H9 (cell line): ENCODE data around the gene LMF2. TPM values are rescaled to one million over a fixed set of nuclear protein-coding genes. Genes with fewer than 3 reads are reported as not detected.

ENCODE experiments used
- DNase-seq: peaks from one replicate; pipeline ENCODE4 v3.0.0-alpha.2; 2017
- H2AFZ ChIP-seq: one replicate; pipeline ENCODE4 v1.6.1; 2013; ENCODE audit warnings: mild to moderate bottlenecking, low read length, control low read depth, moderate library complexity
- H2AK5ac ChIP-seq: 2 replicates; pipeline ENCODE4 v1.6.1; 2013; ENCODE audit warnings: low read length, control low read depth, mixed read lengths; ENCODE audit not compliant: insufficient read length
- H2BK120ac ChIP-seq: one replicate; pipeline ENCODE4 v1.6.1; 2013; ENCODE audit warnings: low read depth, mild to moderate bottlenecking, low read length, control low read depth, inconsistent platforms; ENCODE audit not compliant: poor library complexity, severe bottlenecking
- H2BK12ac ChIP-seq: 2 replicates; pipeline ENCODE4 v1.6.1; 2013; ENCODE audit warnings: low read length, control low read depth, mixed read lengths, low read depth; ENCODE audit not compliant: insufficient read length
- H2BK15ac ChIP-seq: 2 replicates; pipeline ENCODE4 v1.6.1; 2013; ENCODE audit warnings: low read depth, low read length, control low read depth
- H2BK20ac ChIP-seq: one replicate; pipeline ENCODE4 v1.6.1; 2013; ENCODE audit warnings: low read depth, mild to moderate bottlenecking, low read length, control low read depth, inconsistent platforms; ENCODE audit not compliant: poor library complexity, severe bottlenecking
- H2BK5ac ChIP-seq: 2 replicates; pipeline ENCODE4 v1.6.1; 2013; ENCODE audit warnings: low read length, control low read depth, mixed read lengths; ENCODE audit not compliant: insufficient read length
- H3K14ac ChIP-seq: 2 replicates; pipeline ENCODE4 v1.6.1; 2013; ENCODE audit warnings: low read length, control low read depth; ENCODE audit not compliant: insufficient read depth
- H3K18ac ChIP-seq: 2 replicates; pipeline ENCODE4 v1.6.1; 2013; ENCODE audit warnings: low read depth, mild to moderate bottlenecking, mixed read lengths, low read length, control low read depth; ENCODE audit not compliant: insufficient read length
- H3K23ac ChIP-seq: 2 replicates; pipeline ENCODE4 v1.6.1; 2013; ENCODE audit warnings: low read length, control low read depth, mixed read lengths, low read depth; ENCODE audit not compliant: insufficient read length
- H3K23me2 ChIP-seq: 2 replicates; pipeline ENCODE4 v1.6.1; 2013; ENCODE audit warnings: low read depth, mild to moderate bottlenecking, mixed read lengths, low read length, control low read depth; ENCODE audit not compliant: insufficient read length, poor library complexity, severe bottlenecking
- H3K27ac ChIP-seq: 2 replicates; pipeline ENCODE4 v1.5.1; 2013; ENCODE audit warnings: low read length, control low read depth, mixed read lengths, low read depth; ENCODE audit not compliant: insufficient read length
- H3K27me3 ChIP-seq: 2 replicates; pipeline ENCODE4 v1.6.1; 2013; ENCODE audit warnings: low read length, control low read depth, inconsistent platforms; ENCODE audit not compliant: insufficient read depth
- H3K4ac ChIP-seq: 2 replicates; pipeline ENCODE4 v1.6.1; 2013; ENCODE audit warnings: low read depth, mild to moderate bottlenecking, control low read depth, inconsistent platforms, low read length, moderate library complexity
- H3K4me1 ChIP-seq: 2 replicates; pipeline ENCODE4 v1.6.1; 2013; ENCODE audit warnings: low read length, control low read depth, inconsistent platforms; ENCODE audit not compliant: insufficient read depth
- H3K4me2 ChIP-seq: 2 replicates; pipeline ENCODE4 v1.6.1; 2013; ENCODE audit warnings: low read length, control low read depth, mixed read lengths; ENCODE audit not compliant: insufficient read length, insufficient read depth
- H3K56ac ChIP-seq: 2 replicates; pipeline ENCODE4 v1.6.1; 2013; ENCODE audit warnings: low read depth, mild to moderate bottlenecking, mixed read lengths, low read length, control low read depth; ENCODE audit not compliant: insufficient read length
- H3K79me1 ChIP-seq: 2 replicates; pipeline ENCODE4 v1.6.1; 2013; ENCODE audit warnings: low read depth, mild to moderate bottlenecking, moderate library complexity, low read length, control low read depth, inconsistent platforms; ENCODE audit not compliant: insufficient read depth, poor library complexity, severe bottlenecking
- H3K79me2 ChIP-seq: 2 replicates; pipeline ENCODE4 v1.6.1; 2013; ENCODE audit warnings: low read length, control low read depth, inconsistent platforms; ENCODE audit not compliant: insufficient read depth
- H3K9ac ChIP-seq: 2 replicates; pipeline ENCODE4 v1.6.1; 2013; ENCODE audit warnings: low read length, control low read depth, mixed read lengths; ENCODE audit not compliant: insufficient read length; ENCODE audit errors: extremely low read depth
- H3K9me3 ChIP-seq: one replicate; pipeline ENCODE4 v1.6.1; 2013; ENCODE audit warnings: low read depth, low read length, inconsistent platforms; ENCODE audit not compliant: control insufficient read depth
- H3T11ph ChIP-seq: one replicate; pipeline ENCODE4 v1.6.1; 2013; ENCODE audit warnings: mild to moderate bottlenecking, low read length, control low read depth, inconsistent platforms
- H4K20me1 ChIP-seq: one replicate; pipeline ENCODE4 v1.6.1; 2013; ENCODE audit not compliant: control insufficient read depth, insufficient read length, insufficient read depth
- H4K5ac ChIP-seq: 2 replicates; pipeline ENCODE4 v1.6.1; 2013; ENCODE audit warnings: low read depth, mild to moderate bottlenecking, mixed read lengths, low read length, control low read depth; ENCODE audit not compliant: insufficient read length
- H4K8ac ChIP-seq: replicated peaks from 2 replicates; pipeline ENCODE4 v1.6.1; 2013; ENCODE audit warnings: low read length, control low read depth, mixed read lengths, low read depth; ENCODE audit not compliant: insufficient read length
- H4K91ac ChIP-seq: 2 replicates; pipeline ENCODE4 v1.6.1; 2013; ENCODE audit warnings: low read depth, mild to moderate bottlenecking, moderate library complexity, mixed read lengths, low read length, control low read depth; ENCODE audit not compliant: insufficient read length
- H3K27ac Mint-ChIP-seq, 3 experiments: 2 replicates in 2 of 3; 3 replicates in 1 of 3; pipeline ENCODE4 v1.8.0; 2020 to 2021; ENCODE audit warnings: mixed read lengths in 3 of 3, mild to moderate bottlenecking in 1 of 3, moderate library complexity in 1 of 3
- H3K27me3 Mint-ChIP-seq: 2 replicates; pipeline ENCODE4 v1.8.0; 2021; ENCODE audit warnings: low read depth, mild to moderate bottlenecking, moderate library complexity, mixed read lengths
- H3K36me3 Mint-ChIP-seq, 3 experiments: 2 replicates in 2 of 3; 3 replicates in 1 of 3; pipeline ENCODE4 v1.8.0; 2020 to 2021; ENCODE audit warnings: low read depth in 3 of 3, mixed read lengths in 3 of 3; ENCODE audit not compliant: insufficient read depth in 1 of 3
- H3K4me1 Mint-ChIP-seq, 2 experiments: 2 replicates each; pipeline ENCODE4 v1.8.0; 2020; ENCODE audit warnings: mixed read lengths in 2 of 2
- H3K4me3 Mint-ChIP-seq, 2 experiments: 2 replicates in 1 of 2; 3 replicates in 1 of 2; pipeline ENCODE4 v1.8.0; 2020 to 2021; ENCODE audit warnings: mild to moderate bottlenecking in 2 of 2, mixed read lengths in 2 of 2, moderate library complexity in 1 of 2
- H3K9me3 Mint-ChIP-seq, 2 experiments: 2 replicates in 1 of 2; 3 replicates in 1 of 2; pipeline ENCODE4 v1.8.0; 2020; ENCODE audit warnings: mild to moderate bottlenecking in 2 of 2, mixed read lengths in 2 of 2, moderate library complexity in 1 of 2
- CTCF ChIP-seq: fragments of 200-600 bp; sonication (generic); conservative IDR thresholded peaks from 3 replicates; pipeline ENCODE4 v1.8.0; 2021; ENCODE audit warnings: antibody characterized with exemption, mild to moderate bottlenecking
- WGBS: extraction: QIAGEN DNeasy Blood & Tissue Kit; methylation state at CpG from one replicate; pipeline ENCODE4 v1.1.7; 2013; ENCODE audit warnings: missing lambda C conversion rate, low lambda C conversion rate, mixed read lengths; ENCODE audit not compliant: insufficient read length; ENCODE audit errors: extremely low coverage; 5-methylcytosine and 5-hydroxymethylcytosine counted together
- total RNA-seq: library from RNA; stranded (reverse); gene quantifications from 2 replicates; pipeline ENCODE4 v1.2.1, GENCODE V29; 2021

The LMF2 gene
- total RNA-seq, 1 experiment from 2014 or later = 43.6 TPM

- no peak overlapping the region for H3K4me3 Mint-ChIP-seq
- Histone ChIP-seq H3K27me3 (no peaks in the 10 kb centered on the region), H3K4me1 (no peaks in the 10 kb centered on the region), H2BK5ac (no peak overlapping the region), H3K4me2 (no peak overlapping the region), H3K14ac (no peak overlapping the region; the same call in 1 of the 2 replicates), H2AK5ac (no peak overlapping the region), H2BK12ac (no peak overlapping the region), H3K56ac (no peak overlapping the region), H2AFZ (no peak overlapping the region), H3K18ac (no peak overlapping the region), H2BK120ac (no peak overlapping the region), H3K9ac (no peak overlapping the region), H3K23ac (no peak overlapping the region), H2BK15ac (no peak overlapping the region; the same call in 1 of the 2 replicates), H4K8ac (no peak overlapping the region), H3K27ac (no peak overlapping the region), H3K9me3 (no peaks in the 10 kb centered on the region), H3K79me2 (no peaks in the 10 kb centered on the region), H3K4ac (no peak overlapping the region), H4K5ac (no peak overlapping the region), H2BK20ac (no peak overlapping the region), H3K23me2 (no peaks in the 10 kb centered on the region), H3T11ph (no peak overlapping the region), H4K20me1 (peaks cover 5% of the 10 kb centered on the region), H3K79me1 (no peaks in the 10 kb centered on the region), H4K91ac (no peak overlapping the region)
- no peaks in the 10 kb centered on the region; a peak in 1 of 5 replicates for H3K9me3 Mint-ChIP-seq
- no peak for DNase-seq
- peaks cover 24 to 84% (median 77%) of the 10 kb centered on the region in 3 experiments for H3K36me3 Mint-ChIP-seq
- no peaks in the 10 kb centered on the region for H3K27me3 Mint-ChIP-seq
- no peaks in the 10 kb centered on the region for H3K4me1 Mint-ChIP-seq
- no peak for TF ChIP-seq CTCF
- no peak overlapping the region for H3K27ac Mint-ChIP-seq
- no CpG with 5 or more reads among the region's 22 CpGs for WGBS
These were observed 48.5 kb downstream of the LMF2 start for GRCh38 chr22:50459016-50459415.
